H7 (cell line): ENCODE measurements around the gene RASA4. TPM values are rescaled to one million over a fixed set of nuclear protein-coding genes. Genes with fewer than 3 reads are reported as not detected.
"Not testable (repeated sequence)": the region's sequence is repeated elsewhere in the genome, so short reads cannot be mapped to it uniquely, and the experiment has no call there.

ENCODE experiments used
- DNase-seq: peaks from one replicate; pipeline ENCODE4 v3.0.0; 2012
- H3K27me3 ChIP-seq: 2 replicates; pipeline ENCODE4 v1.6.0; 2011; ENCODE audit warnings: mild to moderate bottlenecking, low read length; ENCODE audit not compliant: control insufficient read depth, insufficient read depth
- H3K36me3 ChIP-seq: replicated peaks from 2 replicates; pipeline ENCODE4 v1.5.1; 2011; ENCODE audit warnings: low read length; ENCODE audit not compliant: control insufficient read depth, insufficient read depth
- H3K4me3 ChIP-seq: 2 replicates; pipeline ENCODE4 v1.5.1; 2011; ENCODE audit warnings: low read depth, mild to moderate bottlenecking, control low read depth, low read length, moderate library complexity; ENCODE audit not compliant: insufficient read depth
- total RNA-seq: library from RNA; depleted of rRNA; stranded (reverse); fragments of >200 nt; shearing (Covaris generic); gene quantifications from 2 replicates; pipeline ENCODE4 v1.2.3, GENCODE V29; 2014

The RASA4 gene
- total RNA-seq, 1 experiment from 2014 or later, result 9.3 TPM

DNA sequence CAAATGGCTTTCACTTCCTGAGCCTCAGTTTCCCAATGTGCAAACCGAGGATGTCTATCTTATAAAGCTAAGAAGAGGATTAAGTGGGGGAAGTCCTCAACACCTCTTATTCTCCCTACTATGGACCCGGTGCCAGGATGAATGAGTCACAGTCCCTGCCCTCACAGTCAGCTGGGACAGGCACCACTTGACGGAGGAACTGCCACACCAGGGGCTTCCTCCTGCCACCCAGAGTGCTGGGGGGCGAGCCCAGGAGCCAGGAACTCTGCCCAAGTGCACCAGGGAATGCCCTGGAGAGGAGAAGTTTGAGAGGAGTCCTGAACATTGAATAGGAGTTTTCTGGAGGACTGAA is 2.2 kb downstream of the RASA4 start:
- not testable (repeated sequence) for DNase-seq, H3K36me3 ChIP-seq

DNA sequence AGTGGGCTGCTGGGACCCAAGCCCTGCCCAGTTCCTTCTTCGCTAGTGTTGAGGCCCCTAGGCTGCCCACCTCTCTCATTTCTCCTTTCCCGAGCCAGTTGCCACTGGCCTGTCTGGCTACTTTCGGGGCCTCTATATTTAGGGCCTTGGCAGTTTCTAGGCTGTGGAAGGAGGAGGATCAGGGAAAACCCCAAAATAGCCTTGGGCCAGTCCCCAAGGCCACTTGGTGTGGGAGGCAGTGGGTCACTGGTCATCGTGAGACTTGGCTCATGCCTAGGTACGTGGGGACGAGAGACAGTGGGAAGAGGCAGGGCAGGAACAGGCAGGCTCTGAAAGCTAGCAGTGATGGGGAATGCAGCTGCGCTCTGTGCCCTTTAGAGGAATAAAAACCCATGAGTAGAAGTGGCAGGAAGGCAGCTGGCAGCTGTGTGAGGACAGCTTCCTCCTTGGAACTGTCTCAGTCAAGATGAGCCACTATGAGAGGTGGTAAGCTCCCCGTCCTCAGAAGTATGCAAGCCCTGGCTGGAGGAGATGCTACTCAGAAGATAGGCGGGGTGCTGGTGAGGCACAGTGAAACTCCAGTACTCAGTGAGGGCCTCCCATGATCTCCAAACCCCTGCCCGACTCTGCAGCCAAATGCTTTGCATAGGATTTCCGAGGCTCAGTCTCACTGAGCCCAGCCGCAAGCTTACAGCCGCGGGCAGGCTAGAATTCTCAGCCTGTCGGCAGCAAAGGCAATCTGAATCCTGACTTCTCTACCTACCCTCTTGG is 2.8 kb downstream of the RASA4 start:
- DNase-seq, H3K4me3 ChIP-seq, H3K27me3 ChIP-seq, H3K36me3 ChIP-seq: not testable (repeated sequence)

More for the DNA sequence above, 2.2 kb downstream of the RASA4 start:
- H3K27me3 ChIP-seq, H3K4me3 ChIP-seq: not testable (repeated sequence)

DNA sequence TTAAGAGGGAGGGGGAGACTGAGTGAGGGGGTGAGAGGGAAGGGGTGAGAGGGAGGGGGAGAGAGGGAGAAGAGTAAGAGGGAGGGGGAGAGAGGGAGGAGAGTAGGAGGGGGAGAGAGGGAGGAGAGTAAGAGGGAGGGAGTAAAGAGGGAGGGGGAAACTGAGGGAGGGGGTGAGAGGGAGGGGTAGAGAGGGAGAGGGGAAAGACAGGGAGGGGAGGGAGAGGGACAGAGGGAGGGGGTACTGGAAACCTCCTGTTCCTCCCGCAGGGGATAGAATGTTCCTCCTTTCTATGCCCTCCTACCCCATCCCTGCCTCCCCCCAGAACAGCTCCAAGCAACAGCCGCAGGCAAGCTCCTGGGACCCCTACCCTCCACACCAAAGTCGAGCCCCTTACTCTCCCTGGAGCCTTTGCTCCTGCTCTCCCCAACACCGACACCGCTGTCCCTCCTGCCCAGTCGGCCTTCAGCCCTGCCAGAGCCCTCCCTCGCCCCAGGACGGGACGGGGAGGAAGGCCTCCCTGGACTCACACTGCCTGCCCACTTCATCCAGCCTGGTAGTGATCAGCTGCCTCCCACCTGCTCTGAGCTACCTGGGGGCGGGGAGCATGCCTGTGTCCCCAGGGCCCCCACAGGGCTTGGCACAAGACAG is 4.8 kb downstream of the RASA4 start:
- DNase-seq, H3K36me3 ChIP-seq, H3K27me3 ChIP-seq, H3K4me3 ChIP-seq: not testable (repeated sequence)

DNA sequence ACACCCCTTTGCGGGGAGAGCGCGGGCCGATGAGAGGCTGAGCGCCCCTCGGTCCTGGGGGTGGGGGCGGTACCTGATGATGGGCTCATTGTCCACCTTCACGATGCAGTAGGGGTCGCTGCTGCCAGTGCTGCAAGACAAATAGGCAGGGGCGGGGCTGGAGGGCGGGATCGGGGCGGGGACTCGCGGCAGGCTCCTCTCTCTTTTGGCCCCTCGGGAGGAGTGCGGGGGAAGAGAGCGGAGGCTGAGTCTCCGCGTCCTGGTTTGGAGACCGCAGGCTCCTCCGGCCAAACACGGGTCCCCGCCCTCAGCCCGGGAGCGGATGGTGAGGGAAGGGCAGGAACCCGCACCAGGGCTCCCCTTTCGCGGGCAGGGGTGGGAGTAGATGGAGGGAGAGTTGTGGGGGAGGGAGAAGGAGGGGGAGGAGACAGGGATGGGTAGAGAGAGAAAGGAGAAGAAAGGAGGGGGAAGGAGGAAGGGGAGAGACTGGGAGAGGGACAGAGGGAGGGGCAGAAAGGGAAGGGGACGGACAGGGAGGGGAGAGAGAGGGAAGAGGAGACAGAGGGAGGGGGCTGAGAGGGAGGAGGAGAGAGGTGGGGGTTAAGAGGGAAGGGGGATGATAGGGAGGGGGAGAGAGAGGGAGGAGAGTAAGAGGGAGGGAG is 5.4 kb downstream of the RASA4 start:
- H3K36me3 ChIP-seq, H3K4me3 ChIP-seq, DNase-seq: not testable (repeated sequence)

DNA sequence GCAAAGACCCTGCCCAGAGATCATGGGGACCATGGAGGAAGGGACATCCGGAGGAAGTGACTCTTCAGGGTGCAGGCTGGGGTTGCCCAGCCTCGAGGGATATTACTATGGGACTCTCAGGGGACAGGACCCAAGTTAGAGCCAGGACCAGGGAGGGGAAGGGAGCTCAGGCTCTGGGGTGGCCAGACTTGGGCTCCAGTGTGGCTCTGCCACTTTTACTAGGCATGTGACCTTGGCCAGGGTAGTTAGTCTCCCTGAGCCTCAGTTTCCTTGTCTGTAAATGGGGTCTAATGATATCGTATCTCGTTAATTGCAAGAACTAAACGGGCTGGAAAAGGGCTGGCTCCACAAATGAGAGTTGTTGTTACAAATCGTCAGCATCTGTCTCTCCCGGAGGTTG is 6.1 kb downstream of the RASA4 start:
- H3K36me3 ChIP-seq, DNase-seq, H3K4me3 ChIP-seq, H3K27me3 ChIP-seq: not testable (repeated sequence)

More for the DNA sequence above, 5.4 kb downstream of the RASA4 start:
- not testable (repeated sequence) for H3K27me3 ChIP-seq

DNA sequence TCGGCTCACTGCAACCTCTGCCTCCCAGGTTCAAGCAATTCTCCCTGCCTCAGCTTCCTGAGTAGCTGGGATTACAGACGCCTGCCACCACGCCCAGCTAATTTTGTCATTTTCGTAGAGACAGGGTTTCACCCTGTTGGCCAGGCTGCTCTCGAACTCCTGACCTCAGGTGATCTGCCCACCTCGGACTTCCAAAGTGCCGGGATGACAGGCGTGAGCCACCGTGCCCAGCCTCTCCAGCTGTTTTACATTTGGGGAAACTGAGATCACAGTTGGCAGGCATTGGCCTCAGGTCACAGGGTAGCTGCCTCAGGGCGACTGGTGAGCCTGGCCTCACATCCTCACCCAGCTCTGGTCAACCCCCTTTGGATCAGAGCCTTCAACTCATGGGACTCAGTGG is 6.8 kb downstream of the RASA4 start:
- not testable (repeated sequence) for H3K27me3 ChIP-seq, DNase-seq, H3K36me3 ChIP-seq, H3K4me3 ChIP-seq

DNA sequence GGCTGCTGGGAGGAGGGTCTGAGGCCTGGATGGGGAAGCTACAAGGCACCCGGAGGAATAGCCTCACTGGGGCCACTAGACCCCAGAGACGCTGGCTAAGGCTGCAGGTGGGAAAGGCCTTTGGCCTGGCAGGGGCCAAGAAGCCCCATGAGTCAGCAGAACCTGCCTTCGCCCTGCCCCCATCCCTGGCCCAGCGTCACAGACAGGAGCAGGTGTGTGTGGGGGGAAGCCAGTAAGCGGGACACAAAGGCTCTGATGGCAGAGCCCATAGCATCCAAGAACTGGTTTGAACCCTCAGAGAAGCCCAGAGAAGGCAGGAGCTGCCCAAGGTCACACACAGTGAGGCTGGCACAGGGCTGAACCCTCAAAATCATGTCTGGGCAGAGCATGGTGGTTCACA is 9.7 kb downstream of the RASA4 start:
- H3K4me3 ChIP-seq, DNase-seq, H3K36me3 ChIP-seq, H3K27me3 ChIP-seq: not testable (repeated sequence)

DNA sequence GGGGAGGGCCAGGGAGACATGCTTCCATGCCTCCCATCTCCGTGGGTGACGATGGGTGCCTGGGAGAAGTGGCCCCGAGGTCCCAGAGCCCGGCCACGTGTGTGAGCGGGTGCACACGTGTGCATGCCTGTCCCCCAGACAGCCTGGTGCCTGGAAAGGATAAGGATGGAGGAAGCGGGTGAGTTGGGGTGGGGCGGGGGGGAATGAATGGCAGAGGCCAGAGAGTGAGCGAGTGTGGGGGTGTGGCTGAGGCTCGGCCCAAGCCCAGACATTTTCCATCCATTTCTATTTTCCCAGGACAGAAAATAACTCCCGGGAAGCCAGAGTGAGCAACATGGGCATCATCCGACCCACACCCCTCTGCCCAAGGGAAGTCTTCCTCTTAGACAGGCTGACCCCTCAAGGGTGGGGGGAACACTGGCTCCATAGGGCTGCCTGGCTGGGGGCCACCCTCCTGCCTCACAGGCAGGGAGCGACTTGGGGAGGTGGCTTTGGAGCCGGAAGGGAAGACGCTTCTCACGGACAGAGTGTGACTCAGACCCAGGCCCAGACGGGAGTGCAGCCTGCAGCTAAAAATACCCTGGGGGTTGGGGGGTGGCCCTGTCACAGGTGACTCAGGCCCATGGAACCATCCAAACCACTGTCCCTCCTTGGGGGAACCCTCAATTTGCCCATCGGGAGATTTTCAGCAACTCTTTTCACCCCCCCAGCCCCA is 12.0 kb downstream of the RASA4 start:
- DNase-seq, H3K4me3 ChIP-seq, H3K27me3 ChIP-seq, H3K36me3 ChIP-seq: not testable (repeated sequence)

DNA sequence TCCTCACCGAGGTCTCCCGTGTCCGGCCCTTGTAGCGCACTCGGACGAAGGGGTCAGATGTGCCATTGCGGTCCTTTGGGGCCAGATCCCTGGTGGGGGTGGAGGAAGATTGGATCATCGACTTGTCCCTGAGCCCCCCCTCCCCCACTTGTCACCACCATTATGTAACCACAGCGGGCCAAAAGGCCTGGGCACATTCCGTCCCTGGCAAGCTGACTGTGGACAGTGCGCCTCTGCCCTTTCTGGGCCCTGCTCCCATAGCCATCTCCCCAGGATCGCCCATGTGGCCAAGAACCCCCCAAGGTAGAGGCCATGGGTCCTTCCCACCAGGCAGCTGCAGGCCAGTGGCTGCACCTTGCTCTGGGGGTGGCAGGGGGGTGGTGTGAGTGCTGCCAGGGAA is 14.2 kb downstream of the RASA4 start:
- H3K4me3 ChIP-seq, H3K27me3 ChIP-seq, DNase-seq, H3K36me3 ChIP-seq: not testable (repeated sequence)

DNA sequence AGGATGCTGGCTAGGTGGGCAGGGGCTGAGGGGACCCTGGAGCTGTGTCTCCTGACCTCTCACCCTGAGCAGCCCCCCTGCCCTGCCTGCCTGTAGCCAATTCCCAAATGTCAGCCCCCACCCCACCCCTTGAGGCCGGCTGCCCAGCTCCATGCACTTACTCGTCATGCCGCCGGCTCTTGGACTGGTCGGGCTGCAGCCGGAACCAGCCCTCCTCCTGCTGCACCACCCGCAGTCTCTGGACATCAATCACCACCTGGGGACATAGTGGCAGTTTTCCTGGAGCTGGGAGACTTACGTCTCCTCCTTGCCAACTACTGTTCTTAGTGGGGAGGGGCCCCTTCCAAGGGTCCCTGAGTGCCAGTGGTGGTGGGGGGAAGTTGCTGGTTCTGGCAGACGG is 16.9 kb downstream of the RASA4 start:
- H3K4me3 ChIP-seq, H3K36me3 ChIP-seq, H3K27me3 ChIP-seq, DNase-seq: not testable (repeated sequence)

DNA sequence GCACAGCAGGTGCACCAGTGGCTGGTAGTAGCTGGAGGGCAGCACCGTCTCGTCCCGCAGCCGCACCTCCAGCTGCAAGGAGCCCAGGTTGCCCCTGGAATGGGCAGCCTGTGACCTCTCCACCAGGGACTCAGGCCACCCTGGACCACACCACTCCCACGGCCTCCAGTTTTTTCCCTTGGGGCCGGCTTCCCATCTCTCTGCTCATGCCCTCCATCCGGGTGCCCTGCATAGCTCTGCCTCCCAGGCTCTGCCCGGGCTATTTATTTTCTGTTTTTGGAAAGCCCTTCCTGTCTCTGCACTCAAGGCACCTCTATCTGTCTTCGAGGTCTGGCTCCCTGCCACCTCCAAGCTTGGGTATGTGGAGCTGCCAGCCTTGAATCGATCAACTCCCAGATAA is 20.5 kb downstream of the RASA4 start:
- H3K36me3 ChIP-seq, H3K27me3 ChIP-seq, DNase-seq, H3K4me3 ChIP-seq: not testable (repeated sequence)

DNA sequence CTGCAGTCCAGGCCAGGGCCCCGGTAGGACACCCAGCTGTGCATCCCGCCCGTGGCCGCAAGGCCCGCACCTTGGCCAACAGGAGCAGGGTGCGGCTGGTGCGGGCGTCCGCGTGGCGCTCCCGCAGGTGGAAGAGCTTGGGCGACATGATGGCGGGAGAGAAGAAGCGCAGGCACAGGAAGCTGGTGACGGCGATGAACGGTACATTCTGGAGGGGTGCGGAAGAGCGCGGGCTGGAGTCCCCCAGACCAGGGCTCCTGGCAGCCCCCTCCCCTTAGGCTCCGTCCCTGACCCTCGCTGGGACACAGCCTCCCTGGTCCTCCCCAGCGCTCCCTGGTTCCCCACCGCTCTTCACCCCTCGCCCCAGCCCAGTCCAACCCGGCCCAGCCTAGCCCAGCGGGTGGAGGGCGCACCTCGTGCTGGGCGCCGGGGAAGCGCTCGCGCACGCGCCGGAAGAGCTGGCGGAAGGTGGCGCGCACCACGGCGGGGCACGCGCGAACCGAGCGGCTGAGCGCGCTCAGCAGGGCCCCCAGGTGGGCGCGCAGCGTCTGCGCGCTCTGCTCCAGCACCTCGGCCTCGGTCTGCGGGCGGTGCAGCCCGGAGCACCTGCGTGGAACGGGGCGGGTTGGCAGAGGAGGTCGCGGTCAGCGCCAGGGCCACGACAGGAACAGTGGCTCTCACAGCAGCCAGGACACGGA is 22.8 kb downstream of the RASA4 start:
- not testable (repeated sequence) for H3K27me3 ChIP-seq, H3K4me3 ChIP-seq, DNase-seq

DNA sequence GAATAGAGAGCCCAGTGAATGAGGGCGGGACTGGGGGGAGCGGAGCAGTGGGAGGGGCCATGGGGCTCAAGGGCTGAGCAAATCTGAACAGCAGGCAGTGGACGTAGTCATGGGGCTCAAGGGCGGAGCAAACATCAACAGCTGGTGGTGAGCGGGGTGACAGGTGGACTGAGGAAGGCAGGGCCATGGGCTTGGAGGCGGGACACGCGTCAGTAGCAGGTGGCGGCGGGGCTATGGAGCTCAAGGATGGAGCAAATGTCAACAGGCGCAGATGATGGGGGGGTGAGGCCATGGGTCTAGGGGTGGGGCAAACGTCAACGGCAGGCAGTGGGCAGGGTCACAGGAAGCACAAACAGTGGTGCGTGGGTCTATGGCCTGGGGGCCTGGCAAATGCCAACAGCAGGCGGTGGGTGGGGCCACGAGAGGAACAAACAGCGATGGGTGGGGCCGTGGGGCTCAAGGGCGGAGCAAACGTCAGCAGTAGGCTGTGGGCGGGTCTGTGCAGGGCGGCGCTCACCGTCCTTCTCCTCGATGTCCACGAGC is 24.0 kb downstream of the RASA4 start:
- not testable (repeated sequence) for DNase-seq, H3K36me3 ChIP-seq, H3K4me3 ChIP-seq, H3K27me3 ChIP-seq

More for the DNA sequence above, 22.8 kb downstream of the RASA4 start:
- not testable (repeated sequence) for H3K36me3 ChIP-seq

DNA sequence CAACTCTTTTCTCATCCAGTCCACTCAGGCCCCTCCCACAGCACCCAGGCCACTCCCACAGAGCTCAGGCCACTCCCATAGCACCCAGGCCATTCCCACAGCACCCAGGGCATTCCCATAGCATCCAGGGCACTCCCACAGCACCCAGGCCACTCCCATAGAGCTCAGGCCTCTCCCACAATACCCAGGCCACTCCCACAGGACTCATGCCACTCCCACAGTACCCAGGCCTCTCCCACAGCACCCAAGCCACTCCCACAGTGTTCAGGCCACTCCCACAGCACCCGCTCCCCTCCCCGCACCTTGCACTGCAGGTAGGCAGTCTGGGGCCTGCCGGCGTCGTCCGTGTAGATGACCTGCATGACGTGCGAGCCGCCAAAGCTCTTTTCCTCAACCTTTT is 26.7 kb downstream of the RASA4 start:
- not testable (repeated sequence) for H3K36me3 ChIP-seq, DNase-seq, H3K4me3 ChIP-seq, H3K27me3 ChIP-seq
